GM13976 (cell line): ENCODE results near the gene JPH3.

Source experiments
- DNase-seq: peaks from one replicate; pipeline ENCODE4 v3.0.0; 2012; ENCODE audit warnings: low spot score
- CTCF ChIP-seq: IDR thresholded peaks from 2 replicates; pipeline ENCODE4 v1.5.1; 2012; ENCODE audit warnings: borderline replicate concordance, mild to moderate bottlenecking; ENCODE audit not compliant: insufficient read depth; ENCODE audit errors: extremely low read depth, missing control alignments, control extremely low read depth
- in situ Hi-C: fragments of 300-500 bp; cut with MboI; formaldehyde crosslinking; loops from one replicate; pipeline ENCODE4 v1.12.0; 2022; ENCODE audit warnings: low sequenced_read_pairs, mixed read lengths, inconsistent platforms; ENCODE audit not compliant: unreplicated experiment

JPH3 gene

GRCh38 chr16:87582216-87582965 lies 19.9 kb upstream of the JPH3 start:
- TF ChIP-seq CTCF = no peak
- DNase-seq = no peak
- in situ Hi-C loops = no loop called here

GRCh38 chr16:87582966-87583325 lies 19.4 kb upstream of the JPH3 start:
- TF ChIP-seq CTCF = no peak
- DNase-seq = no peak
- in situ Hi-C loops = no loop called here

- no peak for DNase-seq
- no peak for TF ChIP-seq CTCF
- in situ Hi-C loops = no loop called here
Measured at GRCh38 chr16:87583453-87584131, 18.7 kb upstream of the JPH3 start.

- DNase-seq = no peak
- in situ Hi-C loops = no loop called here
- no peak for TF ChIP-seq CTCF
Measured at GRCh38 chr16:87584271-87584670, 18.0 kb upstream of the JPH3 start.

- no peak for DNase-seq
- no peak for TF ChIP-seq CTCF
- in situ Hi-C loops = no loop called here
Measured at GRCh38 chr16:87584975-87585374, 17.3 kb upstream of the JPH3 start.

GRCh38 chr16:87585442-87586200 lies 16.7 kb upstream of the JPH3 start:
- no peak for TF ChIP-seq CTCF
- in situ Hi-C loops = no loop called here
- DNase-seq = no peak
